H1 (cell line): Measurements from ENCODE around the gene OR10C1. TPM values are rescaled to one million over a fixed set of nuclear protein-coding genes. Genes with fewer than 3 reads are reported as not detected.

ENCODE experiments used
- CTCF ChIA-PET: fragments of 300-600 bp; sonication (Branson Sonifier 250); formaldehyde crosslinking; loops from one replicate; lab custom pipeline; 2021; ENCODE audit not compliant: partially characterized antibody; lab: Charles Lee
- POLR2A ChIA-PET: fragments of 300-600 bp; sonication (Branson Sonifier 250); formaldehyde crosslinking; loops from one replicate; lab custom pipeline; 2021; ENCODE audit warnings: inconsistent platforms; ENCODE audit not compliant: partially characterized antibody; lab: Charles Lee
- DNase-seq, 2 experiments: peaks; one replicate each; pipeline versions ENCODE4 v3.0.0 to v3.0.0-alpha.2; 2010 to 2022; ENCODE audit warnings: low spot score in 2 of 2, low read depth in 1 of 2, mixed read lengths in 1 of 2
- FAIRE-seq: peaks from 2 replicates; lab custom pipeline; 2011; peaks lifted over from hg19 to GRCh38; lab: Jason Lieb, UNC
- H2AFZ ChIP-seq: 2 replicates; pipeline ENCODE4 v1.8.1; 2012; ENCODE audit warnings: low read length, inconsistent platforms
- H2AK5ac ChIP-seq: 2 replicates; pipeline ENCODE4 v1.6.1; 2013; ENCODE audit warnings: low read depth, low read length
- H2BK120ac ChIP-seq: replicated peaks from 2 replicates; pipeline ENCODE3; 2013; ENCODE audit warnings: low read depth, low read length, inconsistent platforms
- H2BK12ac ChIP-seq: 2 replicates; pipeline ENCODE4 v1.6.1; 2013; ENCODE audit warnings: low read depth, low read length
- H2BK15ac ChIP-seq: 2 replicates; pipeline ENCODE4 v1.6.1; 2013; ENCODE audit warnings: low read length
- H2BK20ac ChIP-seq: 2 replicates; pipeline ENCODE4 v1.6.1; 2013; ENCODE audit warnings: low read length
- H2BK5ac ChIP-seq: 2 replicates; pipeline ENCODE4 v1.6.1; 2013; ENCODE audit warnings: low read depth, low read length
- H3K14ac ChIP-seq: 2 replicates; pipeline ENCODE4 v1.6.1; 2013; ENCODE audit warnings: inconsistent platforms; ENCODE audit not compliant: insufficient read length
- H3K18ac ChIP-seq: 2 replicates; pipeline ENCODE4 v1.6.1; 2013; ENCODE audit warnings: low read length; ENCODE audit errors: extremely low read depth
- H3K23ac ChIP-seq: 2 replicates; pipeline ENCODE4 v1.6.1; 2013; ENCODE audit warnings: inconsistent platforms; ENCODE audit not compliant: insufficient read length
- H3K23me2 ChIP-seq: 2 replicates; pipeline ENCODE4 v1.6.1; 2013; ENCODE audit warnings: low read depth, low read length
- H3K27ac ChIP-seq: 2 replicates; pipeline ENCODE4 v1.6.1; 2011; ENCODE audit warnings: low read depth, low read length, inconsistent platforms
- H3K27me3 ChIP-seq, 4 experiments: replicated peaks in 1 of 4; 1 replicate in 1 of 4; 2 replicates in 3 of 4; pipeline versions ENCODE4 v1.6.1 to v1.8.1; 2011 to 2013; ENCODE audit warnings: low read length in 3 of 4, mild to moderate bottlenecking in 3 of 4, inconsistent platforms in 2 of 4, mixed read lengths in 2 of 4, moderate library complexity in 1 of 4; ENCODE audit not compliant: control insufficient read depth in 3 of 4, insufficient read depth in 3 of 4; ENCODE audit errors: extremely low read depth in 1 of 4
- H3K36me3 ChIP-seq, 4 experiments: 2 replicates each; pipeline versions ENCODE4 v1.6.1 to v1.8.1; 2011 to 2013; ENCODE audit warnings: mild to moderate bottlenecking in 4 of 4, low read length in 3 of 4, moderate library complexity in 2 of 4, control low read depth in 1 of 4, inconsistent platforms in 1 of 4; ENCODE audit not compliant: insufficient read depth in 4 of 4, control insufficient read depth in 2 of 4
- H3K4ac ChIP-seq: replicated peaks from 2 replicates; pipeline ENCODE3; 2013; ENCODE audit warnings: low read length, low read depth, mixed read lengths, inconsistent platforms; ENCODE audit not compliant: insufficient read length
- H3K4me1 ChIP-seq, 4 experiments: replicated peaks in 1 of 4; 1 replicate in 1 of 4; 2 replicates in 3 of 4; pipeline versions ENCODE4 v1.6.1 to v1.8.1; 2011 to 2013; ENCODE audit warnings: low read length in 3 of 4, inconsistent platforms in 2 of 4, mixed read lengths in 1 of 4; ENCODE audit not compliant: insufficient read depth in 4 of 4, control insufficient read depth in 3 of 4
- H3K4me2 ChIP-seq, 2 experiments: 2 replicates each; pipeline versions ENCODE4 v1.6.1 to v1.8.1; 2011 to 2013; ENCODE audit warnings: low read depth in 2 of 2, low read length in 2 of 2, control low read depth in 1 of 2, inconsistent platforms in 1 of 2, mild to moderate bottlenecking in 1 of 2; ENCODE audit not compliant: insufficient read depth in 1 of 2
- H3K4me3 ChIP-seq, 4 experiments: fragments of 200-600, 300-600 bp in 1 of 4; sonication (generic), shearing (Covaris generic), sonication (Bioruptor Twin) in 1 of 4; 2 replicates each; pipeline versions ENCODE4 v1.5.1 to v1.8.1; 2011 to 2016; ENCODE audit warnings: low read length in 4 of 4, low read depth in 3 of 4, control low read depth in 2 of 4, inconsistent platforms in 2 of 4, mild to moderate bottlenecking in 2 of 4, mixed read lengths in 1 of 4, moderate library complexity in 1 of 4; ENCODE audit not compliant: insufficient read depth in 2 of 4; ENCODE audit errors: extremely low read depth in 1 of 4
- H3K56ac ChIP-seq: replicated peaks from 2 replicates; pipeline ENCODE3; 2013; ENCODE audit warnings: low read depth, mild to moderate bottlenecking, mixed read lengths, low read length, inconsistent platforms; ENCODE audit not compliant: insufficient read length
- H3K79me1 ChIP-seq: 2 replicates; pipeline ENCODE4 v1.6.1; 2013; ENCODE audit warnings: low read depth, low read length, control low read depth
- H3K79me2 ChIP-seq, 2 experiments: 2 replicates each; pipeline versions ENCODE4 v1.6.1 to v1.8.1; 2012 to 2013; ENCODE audit warnings: low read length in 2 of 2, mild to moderate bottlenecking in 2 of 2, inconsistent platforms in 1 of 2; ENCODE audit not compliant: insufficient read depth in 2 of 2, control insufficient read depth in 1 of 2
- H3K9ac ChIP-seq, 4 experiments: replicated peaks in 1 of 4; 1 replicate in 1 of 4; 2 replicates in 3 of 4; pipeline versions ENCODE4 v1.6.1 to v1.8.1; 2011 to 2013; ENCODE audit warnings: low read depth in 3 of 4, low read length in 3 of 4, control low read depth in 2 of 4, mild to moderate bottlenecking in 2 of 4, moderate library complexity in 2 of 4, inconsistent platforms in 1 of 4; ENCODE audit errors: extremely low read depth in 1 of 4
- H3K9me3 ChIP-seq, 2 experiments: 2 replicates each; pipeline versions ENCODE4 v1.6.1 to v1.8.1; 2012 to 2013; ENCODE audit warnings: mild to moderate bottlenecking in 2 of 2, moderate library complexity in 2 of 2, control low read depth in 1 of 2, inconsistent platforms in 1 of 2, low read depth in 1 of 2, low read length in 1 of 2, mixed read lengths in 1 of 2; ENCODE audit not compliant: insufficient read depth in 2 of 2
- H4K20me1 ChIP-seq, 2 experiments: replicated peaks in 1 of 2; 2 replicates each; pipeline versions ENCODE3 to v1.8.1; 2011 to 2013; ENCODE audit warnings: inconsistent platforms in 2 of 2, low read length in 2 of 2, mild to moderate bottlenecking in 1 of 2; ENCODE audit not compliant: insufficient read depth in 2 of 2, control insufficient read depth in 1 of 2
- H4K5ac ChIP-seq: 2 replicates; pipeline ENCODE4 v1.6.1; 2013; ENCODE audit warnings: low read length, low read depth, mixed read lengths, inconsistent platforms; ENCODE audit not compliant: insufficient read length
- H4K8ac ChIP-seq: 2 replicates; pipeline ENCODE4 v1.8.0; 2013; ENCODE audit warnings: mild to moderate bottlenecking, moderate library complexity, low read length, inconsistent platforms; ENCODE audit not compliant: insufficient read depth; ENCODE audit errors: extremely low read depth
- H4K91ac ChIP-seq: replicated peaks from 2 replicates; pipeline ENCODE3; 2013; ENCODE audit warnings: low read length, mixed read lengths, inconsistent platforms; ENCODE audit not compliant: insufficient read length
- ASH2L ChIP-seq: fragments of 200-600, 300-600 bp; sonication (generic); IDR thresholded peaks from one replicate; pipeline ENCODE4 v1.7.1; 2017; ENCODE audit warnings: low read length
- CTBP2 ChIP-seq: IDR thresholded peaks from 2 replicates; pipeline ENCODE4 v1.7.0; 2011; ENCODE audit warnings: borderline replicate concordance, mild to moderate bottlenecking, moderate library complexity, mixed read lengths, low read length; ENCODE audit not compliant: insufficient read depth, insufficient read length
- GTF2F1 ChIP-seq: IDR thresholded peaks from 2 replicates; pipeline ENCODE4 v1.6.1; 2012; ENCODE audit warnings: low read depth, low read length, improper control_type of control experiment, borderline replicate concordance
- HDAC2 ChIP-seq, 2 experiments: fragments of 300-600 bp in 1 of 2; sonication (generic) in 1 of 2; IDR thresholded peaks; 2 replicates each; pipeline ENCODE4 v1.6.1; 2011 to 2012; ENCODE audit warnings: low read depth in 2 of 2, low read length in 2 of 2, mild to moderate bottlenecking in 2 of 2, moderate library complexity in 2 of 2, borderline replicate concordance in 1 of 2, inconsistent platforms in 1 of 2
- MAFK ChIP-seq: IDR thresholded peaks from 2 replicates; pipeline ENCODE4 v1.6.1; 2012; ENCODE audit warnings: low read depth, mild to moderate bottlenecking, improper control_type of control experiment, low read length
- POLR2AphosphoS5 ChIP-seq: IDR thresholded peaks from 2 replicates; pipeline ENCODE4 v1.6.1; 2011; ENCODE audit warnings: low read depth, low read length
- SUZ12 ChIP-seq: fragments of 200-600 bp; sonication (generic); IDR thresholded peaks from 2 replicates; pipeline ENCODE4 v1.6.1; 2012; ENCODE audit warnings: mild to moderate bottlenecking, inconsistent platforms, low read length, moderate library complexity, mixed read lengths
- TAF1 ChIP-seq: IDR thresholded peaks from 2 replicates; pipeline ENCODE4 v1.6.1; 2011; ENCODE audit warnings: mild to moderate bottlenecking, low read depth, low read length
- ZNF274 ChIP-seq: IDR thresholded peaks from 2 replicates; pipeline ENCODE4 v1.7.0; 2012; ENCODE audit warnings: low read length, borderline replicate concordance; ENCODE audit errors: extremely low read depth
- long read RNA-seq, 2 experiments: library from RNA in 1 of 2; library from capped mRNA in 1 of 2; stranded (forward); transcript quantifications; one replicate each; pipeline ENCODE4 v2.0.0, GENCODE V29; 2021; ENCODE audit warnings: inconsistent platforms in 1 of 2
- polyA minus RNA-seq, 3 experiments: library from RNA; depleted of rRNA, polyadenylated mRNA; stranded (reverse); fragments of >200 nt; gene quantifications; 1 replicate in 2 of 3; 2 replicates in 1 of 3; pipeline ENCODE4 v1.2.3, GENCODE V29; 2011
- polyA plus RNA-seq, 7 experiments: library from polyadenylated mRNA; depleted of rRNA in 3 of 7; stranded (reverse) in 5 of 7; unstranded in 2 of 7; fragments of >200 nt in 5 of 7; fragments of 200-250 nt in 2 of 7; gene quantifications; 1 replicate in 5 of 7; 2 replicates in 1 of 7; 4 replicates in 1 of 7; pipeline versions ENCODE4 v1.2.1 to v1.2.3, GENCODE V29; 2011 to 2013; ENCODE audit warnings: missing spikeins in 2 of 7, mixed read lengths in 2 of 7
- total RNA-seq: library from RNA; stranded (reverse); fragmentation: NEBNext Ultra II Directional; extraction: Animal tissue kit (Norgen Biotek cat#: 25700); gene quantifications from 2 replicates; pipeline ENCODE4 v1.2.1, GENCODE V29; 2021

The OR10C1 gene
- total RNA-seq (not detected in 2 replicates), polyA plus RNA-seq (2011; rRNA removed) (not detected in 2 replicates), polyA minus RNA-seq (2011; rRNA and poly(A)+ RNA removed) (not detected in 2 replicates)
- polyA plus RNA-seq (2011; cell fraction: cytosol; rRNA removed): not detected
- not detected for polyA plus RNA-seq (2011; cell fraction: nucleus; rRNA removed)
- not detected in 4 replicates for polyA plus RNA-seq (2012, experiment 1 of 2)
- not detected for polyA plus RNA-seq (2012, experiment 2 of 2)
- not detected for polyA plus RNA-seq (2013, experiment 1 of 2)
- polyA plus RNA-seq (2013, experiment 2 of 2): not detected
- not detected for polyA minus RNA-seq (2011; cell fraction: cytosol; rRNA and poly(A)+ RNA removed)
- not detected for polyA minus RNA-seq (2011; cell fraction: nucleus; rRNA and poly(A)+ RNA removed)
- long read RNA-seq, experiment 1: 0 reads
- long read RNA-seq, experiment 2: 0 reads

- no peak within 1 kb of the TSS for H3K4me2 ChIP-seq
- no peak within 1 kb of the TSS for H3K4ac ChIP-seq
- H2BK120ac ChIP-seq: no peak within 1 kb of the TSS
- no peak within 1 kb of the TSS for H4K8ac ChIP-seq
- POLR2A ChIA-PET: no interaction called here
- no peak within 1 kb of the TSS for H2AK5ac ChIP-seq
- H3K18ac ChIP-seq: no peak within 1 kb of the TSS
- no peak within 1 kb of the TSS for H3K56ac ChIP-seq
- H3K23me2 ChIP-seq: no peaks in the 10 kb centered on the region; the same call in 1 of the 2 replicates
- H3K36me3 ChIP-seq: no peaks in the 10 kb centered on the region
- CTCF ChIA-PET: interaction anchor here (0.7 kb wide), 1 partner anchor 164 kb away, joined by 3 read pairs; no protein-coding TSS in a partner anchor
- H2BK20ac ChIP-seq: no peak within 1 kb of the TSS
- no peak within 1 kb of the TSS for H3K4me3 ChIP-seq
- no peak within 1 kb of the TSS for H2BK5ac ChIP-seq
- H3K27me3 ChIP-seq: no peaks in the 10 kb centered on the region
- no peaks in the 10 kb centered on the region for H3K79me2 ChIP-seq
- TF ChIP-seq TAF1 (no peak), SUZ12 (no peak), ASH2L (no peak), GTF2F1 (no peak), HDAC2 (IDR thresholded peaks at IDR 0.05; ENCODE audit: borderline replicate concordance in 1 of 2, low read depth in 2 of 2, low read length in 2 of 2) (no peak), POLR2AphosphoS5 (no peak), ZNF274 (no peak), MAFK (no peak), CTBP2 (no peak)
- no peak within 1 kb of the TSS for H3K14ac ChIP-seq
- H4K5ac ChIP-seq: no peak within 1 kb of the TSS
- no peak for FAIRE-seq
- no peaks in the 10 kb centered on the region for H3K79me1 ChIP-seq
- H3K9ac ChIP-seq: no peak within 1 kb of the TSS
- H3K4me1 ChIP-seq: peaks cover 0 to 2% (median 0%) of the 10 kb centered on the region in 4 experiments; a peak in 1 of 7 replicates
- no peak within 1 kb of the TSS for H4K91ac ChIP-seq
- no peak within 1 kb of the TSS for H2AFZ ChIP-seq
- no peak within 1 kb of the TSS for H2BK12ac ChIP-seq
- no peaks in the 10 kb centered on the region for H3K9me3 ChIP-seq
- H4K20me1 ChIP-seq: no peaks in the 10 kb centered on the region
- H3K23ac ChIP-seq: no peak within 1 kb of the TSS
- H3K27ac ChIP-seq: no peak within 1 kb of the TSS
- no peak for DNase-seq
- H2BK15ac ChIP-seq: no peak within 1 kb of the TSS
Observed at GRCh38 chr6:29439006-29439405, at the start of gene OR10C1. OR10C1 (plus strand) TSS chr6:29439306; CDS start chr6:29440016, 710 bp downstream.
